ENCODE measurements around the gene ZNF253. TPM values are rescaled to one million over a fixed set of nuclear protein-coding genes. Genes with fewer than 3 reads are reported as not detected.

The ZNF253 gene
- total and polyA plus RNA-seq, 2 of the 13 experiments (the other 11 are each of a cell fraction or from before 2014, with no cell fraction given): 3.5 to 10.6 TPM

DNA sequence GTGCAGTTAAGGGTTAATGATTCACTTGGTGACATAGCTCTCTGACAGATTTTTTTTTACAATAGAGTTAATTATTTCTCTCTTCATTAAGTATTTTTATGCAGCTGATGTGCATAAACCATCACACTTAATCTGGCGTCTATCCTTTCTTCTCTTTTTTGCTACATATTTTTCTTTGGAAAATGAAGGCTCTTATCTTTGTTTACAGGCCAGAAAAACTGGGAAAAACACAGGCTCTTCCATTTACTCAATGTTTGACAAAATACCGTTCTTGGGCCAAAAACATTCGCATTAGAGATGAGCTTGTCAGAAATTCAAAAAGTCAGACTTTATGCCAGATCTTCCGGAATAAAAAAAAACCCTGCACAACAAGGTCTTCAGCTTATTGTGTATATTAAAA lies 12.0 kb downstream of the ZNF253 start:
- Histone ChIP-seq H3K27me3 (ENCODE audit: control insufficient read depth in 1 of 2, insufficient read depth in 2 of 2, low read length in 2 of 2) (no peaks in the 10 kb centered on the region), H3K9me3 (ENCODE audit: low read length) (peaks cover 18% of the 10 kb centered on the region), H3K79me2 (ENCODE audit: insufficient read depth, low read length) (peaks cover 9% of the 10 kb centered on the region), H3K4me3 (replicated peaks in 1 of 3; ENCODE audit: insufficient read depth in 1 of 3, low read depth in 2 of 3, low read length in 3 of 3) (no peak overlapping the region), H3K4me2 (ENCODE audit: low read depth, low read length) (no peak overlapping the region), H3K27ac (ENCODE audit: extremely low read length, insufficient read depth, low read length) (no peak overlapping the region), H3K36me3 (replicated peaks in 1 of 2; ENCODE audit: control insufficient read depth in 1 of 2, insufficient read depth in 2 of 2, low read length in 2 of 2) (peaks cover 7 to 35% of the 10 kb centered on the region in 2 experiments; a peak in 4 of 5 replicates), H2AFZ (ENCODE audit: low read length) (no peak overlapping the region), H3K9ac (ENCODE audit: insufficient read depth, low read depth, low read length) (no peak overlapping the region), H4K20me1 (ENCODE audit: insufficient read depth, low read length) (no peaks in the 10 kb centered on the region), H3K4me1 (ENCODE audit: insufficient read depth, low read length) (peaks cover 4% of the 10 kb centered on the region; the same call in 1 of the 2 replicates)
- WGBS (ENCODE audit: low lambda C conversion rate): 97% methylated on average over 4 of the region's 4 CpGs
- intact Hi-C loops (cut with micrococcal nuclease; ENCODE audit: unreplicated experiment): no loop called here
- ATAC-seq (no peak), FAIRE-seq (no peak), DNase-seq (ENCODE audit: low spot score) (no peak)
- ChIA-PET POLR2A (interaction anchor here (0.7 kb wide), 1 partner anchor 12 kb away, joined by 3 read pairs; the partner anchor contains the start of gene ZNF253), CTCF (ENCODE audit: low intra/inter-chr PET ratio, low total read pairs) (no interaction called here)
- BruUV-seq (replicated peaks): no TSS peak
- in situ Hi-C loops (cut with HindIII; ENCODE audit: extremely low pct_ligation_motif_present, low pct_unique_long_range_greater_than_20kb): no loop called here
- TF ChIP-seq ZNF12 (CRISPR knock-in tag; IDR thresholded peaks at IDR 0.05) (no peak), PHF8 (CRISPR knock-in tag; IDR thresholded peaks at IDR 0.05) (no peak), IRF2 (CRISPR knock-in tag; IDR thresholded peaks at IDR 0.05) (no peak), NR3C1 (CRISPR knock-in tag; IDR thresholded peaks at IDR 0.05) (no peak), EEA1 (CRISPR knock-in tag; IDR thresholded peaks at IDR 0.05; ENCODE audit: borderline replicate concordance) (no peak), ZMYM3 (CRISPR knock-in tag; IDR thresholded peaks at IDR 0.05) (no peak), JUNB (CRISPR knock-in tag; IDR thresholded peaks at IDR 0.05; ENCODE audit: borderline replicate concordance) (no peak), ZBTB42 (CRISPR knock-in tag; IDR thresholded peaks at IDR 0.05) (no peak)
- TF ChIP-seq, protein P1, sequence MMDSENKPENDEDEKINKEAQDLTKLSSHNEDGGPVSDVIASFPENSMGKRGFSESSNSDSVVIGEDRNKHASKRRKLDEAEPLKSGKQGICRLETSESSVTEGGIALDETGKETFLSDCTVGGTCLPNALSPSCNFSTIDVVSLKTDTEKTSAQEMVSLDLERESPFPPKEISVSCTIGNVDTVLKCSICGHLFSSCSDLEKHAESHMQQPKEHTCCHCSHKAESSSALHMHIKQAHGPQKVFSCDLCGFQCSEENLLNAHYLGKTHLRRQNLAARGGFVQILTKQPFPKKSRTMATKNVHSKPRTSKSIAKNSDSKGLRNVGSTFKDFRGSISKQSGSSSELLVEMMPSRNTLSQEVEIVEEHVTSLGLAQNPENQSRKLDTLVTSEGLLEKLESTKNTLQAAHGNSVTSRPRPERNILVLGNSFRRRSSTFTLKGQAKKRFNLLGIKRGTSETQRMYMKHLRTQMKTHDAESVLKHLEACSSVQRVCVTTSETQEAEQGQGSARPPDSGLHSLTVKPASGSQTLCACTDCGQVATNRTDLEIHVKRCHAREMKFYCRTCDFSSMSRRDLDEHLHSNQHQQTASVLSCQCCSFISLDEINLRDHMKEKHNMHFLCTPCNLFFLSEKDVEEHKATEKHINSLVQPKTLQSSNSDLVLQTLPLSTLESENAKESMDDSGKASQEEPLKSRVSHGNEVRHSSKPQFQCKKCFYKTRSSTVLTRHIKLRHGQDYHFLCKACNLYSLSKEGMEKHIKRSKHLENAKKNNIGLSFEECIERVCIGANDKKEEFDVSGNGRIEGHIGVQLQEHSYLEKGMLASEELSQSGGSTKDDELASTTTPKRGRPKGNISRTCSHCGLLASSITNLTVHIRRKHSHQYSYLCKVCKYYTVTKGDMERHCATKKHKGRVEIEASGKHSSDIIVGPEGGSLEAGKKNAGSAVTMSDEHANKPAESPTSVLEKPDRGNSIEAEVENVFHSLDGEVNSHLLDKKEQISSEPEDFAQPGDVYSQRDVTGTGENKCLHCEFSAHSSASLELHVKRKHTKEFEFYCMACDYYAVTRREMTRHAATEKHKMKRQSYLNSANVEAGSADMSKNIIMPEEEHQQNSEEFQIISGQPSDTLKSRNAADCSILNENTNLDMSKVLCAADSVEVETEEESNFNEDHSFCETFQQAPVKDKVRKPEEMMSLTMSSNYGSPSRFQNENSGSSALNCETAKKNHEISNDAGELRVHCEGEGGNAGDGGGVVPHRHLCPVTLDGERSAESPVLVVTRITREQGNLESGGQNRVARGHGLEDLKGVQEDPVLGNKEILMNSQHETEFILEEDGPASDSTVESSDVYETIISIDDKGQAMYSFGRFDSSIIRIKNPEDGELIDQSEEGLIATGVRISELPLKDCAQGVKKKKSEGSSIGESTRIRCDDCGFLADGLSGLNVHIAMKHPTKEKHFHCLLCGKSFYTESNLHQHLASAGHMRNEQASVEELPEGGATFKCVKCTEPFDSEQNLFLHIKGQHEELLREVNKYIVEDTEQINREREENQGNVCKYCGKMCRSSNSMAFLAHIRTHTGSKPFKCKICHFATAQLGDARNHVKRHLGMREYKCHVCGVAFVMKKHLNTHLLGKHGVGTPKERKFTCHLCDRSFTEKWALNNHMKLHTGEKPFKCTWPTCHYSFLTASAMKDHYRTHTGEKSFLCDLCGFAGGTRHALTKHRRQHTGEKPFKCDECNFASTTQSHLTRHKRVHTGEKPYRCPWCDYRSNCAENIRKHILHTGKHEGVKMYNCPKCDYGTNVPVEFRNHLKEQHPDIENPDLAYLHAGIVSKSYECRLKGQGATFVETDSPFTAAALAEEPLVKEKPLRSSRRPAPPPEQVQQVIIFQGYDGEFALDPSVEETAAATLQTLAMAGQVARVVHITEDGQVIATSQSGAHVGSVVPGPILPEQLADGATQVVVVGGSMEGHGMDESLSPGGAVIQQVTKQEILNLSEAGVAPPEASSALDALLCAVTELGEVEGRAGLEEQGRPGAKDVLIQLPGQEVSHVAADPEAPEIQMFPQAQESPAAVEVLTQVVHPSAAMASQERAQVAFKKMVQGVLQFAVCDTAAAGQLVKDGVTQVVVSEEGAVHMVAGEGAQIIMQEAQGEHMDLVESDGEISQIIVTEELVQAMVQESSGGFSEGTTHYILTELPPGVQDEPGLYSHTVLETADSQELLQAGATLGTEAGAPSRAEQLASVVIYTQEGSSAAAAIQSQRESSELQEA (CRISPR knock-in tag; IDR thresholded peaks at IDR 0.05; ENCODE audit: not compliant biosample characterization): no peak
- TF ChIP-seq, protein P2, sequence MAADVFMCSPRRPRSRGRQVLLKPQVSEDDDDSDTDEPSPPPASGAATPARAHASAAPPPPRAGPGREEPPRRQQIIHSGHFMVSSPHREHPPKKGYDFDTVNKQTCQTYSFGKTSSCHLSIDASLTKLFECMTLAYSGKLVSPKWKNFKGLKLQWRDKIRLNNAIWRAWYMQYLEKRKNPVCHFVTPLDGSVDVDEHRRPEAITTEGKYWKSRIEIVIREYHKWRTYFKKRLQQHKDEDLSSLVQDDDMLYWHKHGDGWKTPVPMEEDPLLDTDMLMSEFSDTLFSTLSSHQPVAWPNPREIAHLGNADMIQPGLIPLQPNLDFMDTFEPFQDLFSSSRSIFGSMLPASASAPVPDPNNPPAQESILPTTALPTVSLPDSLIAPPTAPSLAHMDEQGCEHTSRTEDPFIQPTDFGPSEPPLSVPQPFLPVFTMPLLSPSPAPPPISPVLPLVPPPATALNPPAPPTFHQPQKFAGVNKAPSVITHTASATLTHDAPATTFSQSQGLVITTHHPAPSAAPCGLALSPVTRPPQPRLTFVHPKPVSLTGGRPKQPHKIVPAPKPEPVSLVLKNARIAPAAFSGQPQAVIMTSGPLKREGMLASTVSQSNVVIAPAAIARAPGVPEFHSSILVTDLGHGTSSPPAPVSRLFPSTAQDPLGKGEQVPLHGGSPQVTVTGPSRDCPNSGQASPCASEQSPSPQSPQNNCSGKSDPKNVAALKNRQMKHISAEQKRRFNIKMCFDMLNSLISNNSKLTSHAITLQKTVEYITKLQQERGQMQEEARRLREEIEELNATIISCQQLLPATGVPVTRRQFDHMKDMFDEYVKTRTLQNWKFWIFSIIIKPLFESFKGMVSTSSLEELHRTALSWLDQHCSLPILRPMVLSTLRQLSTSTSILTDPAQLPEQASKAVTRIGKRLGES (CRISPR knock-in tag; IDR thresholded peaks at IDR 0.05; ENCODE audit: borderline replicate concordance): no peak

Measured in HepG2 (cell line).